HG02798 (cell line): ENCODE measurements around the gene DST.
A peak's percentile ranks its signal among the peaks of the same experiment; 100 is the strongest.
"Not testable (repeated sequence)": the region's sequence is repeated elsewhere in the genome, so short reads cannot be mapped to it uniquely, and the experiment has no call there.

Source experiments
- ATAC-seq: cut with Tn5 transposase; IDR thresholded peaks from one replicate; pipeline ENCODE4 v1.9.1; 2021; ENCODE audit warnings: mild to moderate bottlenecking; ENCODE audit not compliant: unreplicated experiment, poor library complexity

Gene DST

DNA sequence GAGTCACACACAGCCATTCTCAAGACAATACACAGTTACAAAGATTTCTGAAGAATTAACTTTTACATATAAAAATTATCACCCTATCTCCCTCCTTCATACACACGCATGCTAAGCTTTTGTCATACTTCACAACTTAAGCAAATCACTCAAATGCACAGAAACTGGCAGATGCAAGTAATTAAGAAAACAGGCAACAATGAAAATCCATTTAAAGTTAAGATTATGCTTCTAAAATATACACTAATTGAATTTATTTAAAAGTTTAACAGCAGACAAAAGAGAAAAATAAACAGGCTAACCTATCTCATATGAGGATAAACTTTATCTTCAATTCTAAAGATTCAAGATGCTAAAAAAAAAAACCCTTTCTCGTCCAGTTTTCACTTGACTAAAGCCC is 68.4 kb downstream of the DST start:
- ATAC-seq = no peak

DNA sequence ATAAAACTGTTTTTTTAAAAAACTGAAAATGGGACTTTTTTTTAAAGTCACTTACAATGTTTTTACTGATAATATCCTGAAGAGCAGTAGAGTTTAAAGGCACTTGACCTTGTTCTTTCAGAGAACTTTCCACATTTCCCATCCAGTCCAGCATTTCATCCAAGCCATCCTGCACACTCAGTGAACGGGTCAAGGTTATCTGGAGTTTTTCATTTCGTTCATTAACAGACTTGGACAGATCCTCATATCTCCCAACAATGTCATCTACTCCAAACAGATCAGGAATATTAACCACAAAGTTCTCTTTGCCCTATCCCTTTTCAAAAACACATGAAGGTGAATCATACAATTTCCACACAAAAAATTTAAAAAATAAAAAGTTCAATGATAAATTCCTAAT is 69.1 kb downstream of the DST start:
- ATAC-seq = no peak

DNA sequence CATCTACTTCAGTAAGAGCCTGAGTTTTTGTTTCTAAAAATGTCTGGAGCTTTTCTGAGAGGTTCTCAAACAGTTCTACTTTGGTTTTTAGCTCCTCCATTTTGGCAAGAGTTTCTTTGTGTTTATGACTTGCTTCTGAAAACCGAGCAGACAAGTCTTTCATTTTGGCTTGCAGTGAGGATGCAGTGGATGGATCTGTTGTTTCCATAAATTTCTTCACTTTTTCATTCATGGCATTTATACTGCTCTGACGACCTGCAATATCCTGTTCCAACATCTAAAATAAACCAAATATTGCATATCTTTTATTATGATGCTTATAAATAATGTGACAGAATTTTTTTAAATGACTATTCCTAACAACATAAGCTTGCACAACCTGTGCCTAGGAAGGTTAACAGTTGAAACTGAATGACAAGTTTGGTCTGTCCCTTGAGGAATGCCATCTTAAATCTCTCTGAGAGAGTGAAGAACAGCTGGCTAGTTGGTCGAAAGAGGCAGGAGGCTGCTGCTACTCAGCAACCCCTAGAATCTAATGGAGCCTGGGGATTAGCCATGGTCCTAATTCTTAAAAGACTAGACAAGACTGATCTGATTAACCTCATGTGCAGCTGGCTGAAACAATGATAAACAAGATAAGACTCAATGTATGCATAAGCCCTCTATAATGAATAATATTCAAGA is 69.8 kb downstream of the DST start:
- no peak for ATAC-seq

DNA sequence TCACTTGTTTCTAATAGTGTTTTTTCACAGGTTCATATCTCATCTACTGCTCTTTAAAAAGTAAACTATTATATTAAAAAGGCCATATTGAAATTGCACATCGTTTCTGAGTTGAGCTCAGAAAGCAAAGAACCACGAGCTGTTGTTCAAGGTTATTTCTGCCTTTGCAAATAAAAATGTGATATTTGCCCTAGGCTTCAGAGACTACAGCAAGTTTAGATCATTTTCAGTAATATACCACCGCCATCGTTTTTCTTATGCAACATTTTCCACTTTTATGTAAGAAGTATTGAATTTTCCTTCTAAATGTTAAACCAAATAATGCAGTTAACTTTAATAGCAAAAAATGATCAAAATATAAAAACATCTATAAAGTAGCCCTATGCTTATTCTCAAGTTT is 71.1 kb downstream of the DST start:
- ATAC-seq = no peak

DNA sequence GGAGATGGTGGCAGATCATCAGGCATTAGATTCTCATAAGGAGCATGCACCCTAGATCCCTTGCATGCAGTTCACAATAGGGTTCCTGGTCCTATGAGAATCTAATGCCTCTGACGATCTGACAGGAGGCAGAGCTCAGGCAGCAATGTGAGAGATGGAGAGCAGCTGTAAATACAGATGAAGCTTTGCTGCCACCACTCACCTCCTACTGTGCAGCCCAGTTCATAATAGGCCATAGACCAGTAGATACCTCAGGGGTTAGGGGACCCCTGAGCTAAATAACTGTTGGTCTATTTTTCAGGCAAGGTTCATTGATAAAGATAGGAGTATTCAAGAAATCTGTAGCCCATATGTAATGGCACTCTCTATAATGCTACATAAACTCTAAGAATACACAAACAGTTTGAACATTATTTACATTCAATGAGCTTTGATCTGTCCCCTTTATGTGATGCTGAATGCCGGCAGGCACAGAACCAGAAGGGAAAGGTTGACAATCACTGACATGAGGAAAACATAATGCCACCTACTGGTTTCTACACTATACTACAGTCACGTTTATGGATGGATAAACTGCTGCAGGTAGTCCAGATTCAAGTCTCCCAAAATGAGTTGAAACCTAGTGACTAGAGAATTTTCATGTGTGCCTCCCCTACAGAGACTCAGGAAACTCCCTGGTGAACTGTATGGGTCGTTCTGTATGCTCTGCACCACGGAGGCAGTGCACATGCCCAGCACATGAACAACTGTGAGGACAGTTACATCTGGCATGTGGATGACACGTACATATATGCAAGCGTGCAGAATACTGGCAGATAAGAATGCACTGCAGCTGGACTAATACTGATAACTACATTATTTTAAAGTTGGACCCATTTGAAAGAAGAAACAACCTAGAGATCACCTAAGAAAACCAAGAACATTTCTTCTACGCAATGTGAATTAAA is 72.0 kb downstream of the DST start:
- peak; percentile 90 for ATAC-seq

DNA sequence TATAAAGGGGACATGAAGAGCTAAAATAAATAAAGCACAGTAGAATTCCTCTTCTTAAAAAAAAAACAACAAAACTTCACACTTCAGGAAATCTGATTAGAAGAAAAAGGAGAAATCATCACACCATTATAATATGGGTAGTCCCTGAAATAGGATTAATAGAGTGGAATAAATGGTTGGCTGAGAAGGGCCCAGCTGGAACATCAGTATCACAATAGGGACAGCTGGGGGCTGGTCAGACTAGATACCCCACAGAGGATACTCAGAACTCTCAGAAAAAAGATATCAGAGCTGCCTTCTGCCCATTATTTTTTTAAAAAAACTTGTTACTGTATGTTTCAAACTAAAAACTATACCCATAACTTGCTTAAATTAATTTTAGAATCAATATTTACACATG is 75.2 kb downstream of the DST start:
- no peak for ATAC-seq

DNA sequence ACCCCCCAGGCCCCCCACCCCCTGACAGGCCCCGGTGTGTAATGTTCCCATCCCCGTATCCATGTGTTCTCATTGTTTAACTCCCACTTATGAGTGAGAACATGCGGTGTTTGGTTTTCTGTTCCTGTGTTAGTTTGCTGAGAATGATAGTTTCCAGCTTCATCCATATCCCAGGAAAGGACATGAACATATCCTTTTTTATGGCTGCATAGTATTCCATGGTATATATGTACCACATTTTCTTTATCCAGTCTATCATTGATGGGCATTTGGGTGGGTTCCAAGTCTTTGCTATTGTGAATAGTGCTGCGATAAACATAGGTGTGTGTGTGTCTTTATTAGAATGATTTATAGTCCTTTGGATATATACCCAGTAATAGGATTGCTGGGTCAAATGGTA is 80.0 kb downstream of the DST start:
- ATAC-seq = not testable (repeated sequence)

DNA sequence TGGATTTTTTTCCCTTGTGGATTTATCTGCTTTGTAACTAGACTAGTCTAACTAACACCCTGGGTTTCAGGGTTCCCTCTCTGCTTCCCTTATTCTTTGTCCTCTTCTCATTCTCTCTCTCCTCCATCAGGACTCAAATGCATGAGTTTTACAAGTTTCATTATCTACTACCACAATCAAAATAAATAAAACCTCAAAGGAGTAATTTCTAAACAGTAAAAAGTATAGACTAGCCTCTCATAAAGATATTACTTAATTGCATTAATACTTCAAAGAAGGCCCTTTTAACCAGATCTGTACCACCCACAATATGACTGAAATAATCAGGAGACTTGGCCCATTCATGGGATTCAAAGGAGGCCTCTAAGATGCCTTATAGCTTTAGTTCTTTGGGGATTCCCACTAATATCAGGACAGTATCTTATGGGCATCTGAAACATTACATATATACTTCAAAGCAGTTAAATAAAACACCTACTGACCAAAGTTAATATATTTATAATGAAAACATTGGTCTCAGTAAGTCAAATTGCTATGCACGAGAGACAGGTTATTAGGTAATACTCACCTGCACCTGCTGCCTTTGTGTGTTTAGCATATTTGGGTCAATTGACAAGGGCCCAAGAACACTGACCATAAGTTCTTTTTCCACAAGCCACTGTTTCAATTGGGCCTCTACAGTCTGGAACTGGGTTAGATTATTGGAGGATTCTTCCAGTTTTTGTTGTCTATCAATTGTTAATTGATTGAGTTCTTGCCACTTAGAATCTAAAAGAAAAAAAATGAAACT is 85.7 kb downstream of the DST start:
- ATAC-seq = no peak

DNA sequence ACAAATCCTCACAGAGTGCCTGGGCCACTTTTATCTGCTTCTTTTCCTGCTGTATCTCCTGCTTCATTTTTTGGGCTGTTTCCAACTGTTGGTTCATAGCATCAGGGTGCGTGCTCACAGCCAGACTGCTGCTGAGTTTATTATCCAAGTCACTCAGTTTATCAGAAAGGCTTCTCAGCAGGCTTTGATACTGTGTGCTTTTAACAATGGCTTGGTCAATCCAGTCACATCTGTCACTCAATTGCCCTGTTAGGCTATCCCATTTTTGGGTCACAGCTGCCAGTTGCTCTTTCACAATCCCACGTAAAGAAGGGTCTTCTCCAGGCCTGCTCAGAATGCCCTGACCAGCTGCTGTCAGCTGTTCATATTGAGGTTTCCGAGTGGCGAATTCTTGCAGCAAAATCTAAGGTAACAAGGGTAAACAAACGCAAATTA is 87.2 kb downstream of the DST start:
- ATAC-seq = no peak

DNA sequence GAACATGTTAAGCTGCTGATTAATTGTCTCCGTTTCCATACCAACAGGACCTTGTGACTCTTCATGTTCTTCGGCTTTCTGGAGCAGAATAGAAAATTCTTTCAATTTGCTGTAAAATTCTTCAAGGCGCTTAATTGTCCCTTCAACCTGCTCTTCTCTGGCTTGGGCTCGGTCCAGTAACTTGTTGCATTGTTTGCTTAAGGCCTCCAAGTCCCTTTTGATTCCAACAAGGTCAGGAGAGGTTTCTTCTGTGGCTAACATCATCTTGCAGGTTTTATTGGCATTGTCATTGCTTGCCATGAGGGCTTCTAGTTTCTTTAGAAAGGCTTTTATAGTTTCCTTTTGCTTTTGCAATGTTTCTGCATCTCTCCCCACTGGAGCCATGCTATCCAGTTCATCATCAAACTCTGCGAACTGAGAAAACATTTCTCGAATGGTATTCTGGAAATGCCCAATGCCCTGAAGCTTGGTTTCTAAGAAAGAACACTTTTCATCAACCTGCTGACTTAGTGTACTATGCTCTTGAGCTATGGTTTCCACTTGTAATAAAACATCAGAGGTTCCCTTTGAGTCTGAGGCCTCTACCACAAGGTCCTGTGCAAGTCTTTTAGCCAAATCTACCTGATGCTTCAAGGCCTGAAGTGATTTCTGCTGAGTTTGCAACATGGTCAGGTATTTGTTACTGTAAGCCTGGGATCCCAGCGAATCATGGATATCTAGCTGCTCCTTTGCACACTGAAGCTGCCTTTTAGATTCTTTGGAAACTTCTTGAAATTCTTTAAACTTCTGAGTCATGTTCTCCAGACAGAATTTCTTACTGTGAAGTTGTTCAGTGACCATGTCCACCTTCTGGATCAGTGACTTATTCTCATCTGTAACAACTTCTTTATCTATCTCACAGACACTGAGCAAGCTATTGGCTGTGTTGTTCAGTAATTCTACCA is 90.2 kb downstream of the DST start:
- ATAC-seq = no peak

DNA sequence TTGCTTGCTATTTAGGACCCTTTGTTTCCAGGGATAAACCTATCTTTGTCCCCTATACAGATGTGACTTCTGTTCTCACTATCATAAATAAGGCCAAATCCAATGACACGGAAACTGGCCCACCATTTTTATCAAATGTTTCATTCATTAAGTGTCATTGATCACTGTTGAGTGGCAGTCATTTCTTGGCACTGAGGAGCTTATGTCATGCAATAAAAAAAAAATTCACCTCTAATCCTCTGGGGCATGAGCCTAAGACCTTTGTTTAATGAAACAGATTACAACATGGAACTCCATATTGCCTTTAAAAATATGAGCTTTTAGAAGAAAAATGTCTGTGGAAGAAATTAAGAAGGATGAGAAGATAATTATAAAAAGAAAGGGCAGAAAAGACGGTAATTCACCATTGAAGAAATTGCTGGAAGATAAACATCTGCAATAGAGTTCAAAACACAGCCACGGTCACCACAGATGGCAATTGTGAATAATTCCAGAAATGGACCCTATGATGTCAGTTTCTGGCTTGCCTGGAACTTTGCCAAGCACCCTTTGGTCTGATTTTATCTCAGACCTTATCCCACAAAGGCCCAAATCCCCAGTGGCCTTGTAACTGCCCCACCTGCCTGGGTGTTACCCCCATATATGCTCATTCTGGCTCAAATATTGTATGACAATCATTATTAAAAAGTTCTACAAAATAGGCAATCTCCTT is 91.1 kb downstream of the DST start:
- no peak for ATAC-seq

DNA sequence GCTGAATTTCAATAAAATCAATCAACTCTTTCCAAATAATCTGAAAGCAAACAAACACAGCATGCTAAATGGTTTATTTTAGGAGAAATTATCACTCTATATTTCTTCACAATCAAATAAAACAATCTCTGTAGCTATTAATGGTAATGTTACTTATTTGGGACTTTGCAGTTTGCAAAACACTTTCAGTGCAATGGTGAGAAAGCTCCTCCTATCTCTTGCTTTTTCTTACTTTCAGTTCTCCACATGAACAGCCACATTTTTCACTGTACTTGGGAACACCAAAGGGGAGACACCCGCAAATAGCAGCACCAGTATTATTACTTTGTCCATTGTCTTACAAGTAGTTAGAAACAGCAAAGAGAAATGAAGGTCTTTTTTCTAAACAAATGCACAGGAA is 92.4 kb downstream of the DST start:
- ATAC-seq = no peak

DNA sequence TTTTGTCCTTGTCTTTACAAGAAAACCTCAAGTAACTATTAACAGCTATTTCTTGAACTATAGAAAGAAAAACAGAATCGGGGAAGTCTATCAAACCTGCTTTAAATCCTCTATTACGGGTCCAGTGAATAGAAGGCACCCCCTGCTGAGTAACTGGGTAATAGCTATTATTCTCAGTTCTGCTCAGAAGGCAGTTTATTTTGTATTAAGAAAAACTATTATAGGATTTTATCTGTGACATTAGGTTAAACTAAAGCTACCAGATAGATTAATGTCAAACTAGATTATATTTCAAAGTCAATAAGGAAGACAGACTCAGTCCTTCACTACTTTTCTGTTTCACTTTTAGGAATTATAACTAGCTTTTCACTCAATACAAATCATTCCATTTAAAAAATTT is 93.7 kb downstream of the DST start:
- ATAC-seq = peak; percentile 46

DNA sequence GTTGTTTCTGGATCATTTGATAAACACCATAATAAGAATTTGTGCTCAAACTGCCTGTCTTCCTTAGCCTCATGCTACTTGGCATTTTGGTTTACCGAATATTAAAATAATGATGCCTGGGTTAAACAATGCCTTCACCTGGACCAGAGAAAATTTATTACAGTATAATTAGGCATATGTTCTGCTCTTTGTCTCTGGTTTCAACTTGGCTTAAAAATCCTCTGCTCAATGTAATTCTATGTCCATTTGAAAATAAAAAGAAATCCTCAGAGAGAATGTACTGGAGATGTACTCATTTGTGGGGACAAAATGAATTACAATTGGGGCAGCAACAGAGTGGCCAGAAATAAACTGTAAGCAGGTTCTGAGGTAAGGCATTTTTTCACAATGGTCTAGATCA is 95.0 kb downstream of the DST start:
- ATAC-seq = no peak

DNA sequence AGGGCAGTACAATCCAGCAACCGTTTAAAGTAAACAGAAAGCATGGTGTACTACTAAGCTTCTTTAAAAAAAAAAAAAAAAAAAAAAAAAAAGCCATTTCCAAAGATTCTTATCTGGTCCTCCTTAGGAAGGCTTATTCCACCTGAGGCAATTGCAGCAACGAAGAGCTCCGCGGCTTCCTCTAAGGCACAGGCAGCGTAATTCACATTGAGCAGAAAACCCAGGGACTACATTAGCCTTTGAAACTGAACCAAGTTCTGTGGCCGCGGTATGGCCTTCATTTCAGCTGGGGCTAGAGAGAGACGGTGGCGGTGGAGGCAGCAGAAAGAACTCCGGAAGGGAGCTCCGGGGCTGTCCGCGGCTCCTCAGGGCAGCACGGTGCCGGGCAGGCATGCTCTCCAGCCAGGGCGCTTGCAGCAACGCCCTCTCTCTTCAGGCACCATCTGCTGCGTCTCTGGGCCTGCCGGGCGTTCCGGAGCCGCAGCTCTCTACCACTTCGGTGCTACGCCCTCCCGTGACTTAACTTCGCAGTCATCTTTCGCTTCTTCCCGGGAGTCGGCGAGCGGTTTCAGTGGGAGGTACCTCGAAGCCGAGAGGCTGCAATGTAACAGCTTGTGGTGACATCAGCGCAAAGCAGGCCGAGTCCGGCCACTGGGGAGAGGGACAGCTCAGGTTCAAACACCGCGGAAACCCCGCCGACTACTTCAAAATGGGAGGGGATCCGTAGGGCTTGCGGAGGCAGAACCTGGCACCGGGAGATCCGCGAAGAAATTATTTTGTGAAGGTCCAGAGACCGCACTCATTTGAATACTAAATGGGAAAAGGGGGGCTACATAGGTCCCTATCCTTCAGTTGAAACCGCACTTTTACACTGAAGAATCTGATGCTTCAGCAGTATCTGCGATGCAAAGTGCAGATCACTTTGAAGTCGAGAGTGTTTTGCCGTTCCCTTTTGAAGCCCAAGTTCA is 100.0 kb downstream of the DST start:
- ATAC-seq = peak; percentile 94

DNA sequence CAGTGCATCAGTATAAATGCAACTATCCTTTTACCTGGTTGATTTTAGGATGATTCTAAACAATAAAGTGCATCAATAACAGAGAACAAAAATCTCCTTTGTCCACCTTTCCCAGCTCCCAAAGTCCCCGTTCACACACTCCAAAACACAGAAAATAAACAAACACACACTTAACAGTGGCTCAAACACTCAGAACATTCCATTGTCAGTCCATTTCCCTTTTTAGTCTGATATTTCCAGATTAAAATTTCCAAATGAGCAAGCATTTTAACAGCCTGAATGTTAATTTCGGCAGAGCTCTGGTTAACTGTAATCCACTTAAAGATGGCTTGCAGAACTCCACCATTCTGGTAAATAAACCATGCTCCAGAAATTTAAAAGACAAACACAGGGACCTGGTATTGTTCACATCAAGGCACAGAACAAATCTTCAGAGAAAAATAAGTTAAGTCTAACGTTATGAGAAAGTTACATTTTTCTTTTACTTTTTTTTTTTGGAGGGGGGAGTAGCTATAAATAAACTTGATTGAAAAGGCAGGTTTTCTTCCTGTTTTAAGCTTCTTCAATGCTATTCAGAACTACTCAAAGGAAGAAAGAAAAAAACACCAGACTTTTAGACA is 100.8 kb downstream of the DST start:
- ATAC-seq = no peak

DNA sequence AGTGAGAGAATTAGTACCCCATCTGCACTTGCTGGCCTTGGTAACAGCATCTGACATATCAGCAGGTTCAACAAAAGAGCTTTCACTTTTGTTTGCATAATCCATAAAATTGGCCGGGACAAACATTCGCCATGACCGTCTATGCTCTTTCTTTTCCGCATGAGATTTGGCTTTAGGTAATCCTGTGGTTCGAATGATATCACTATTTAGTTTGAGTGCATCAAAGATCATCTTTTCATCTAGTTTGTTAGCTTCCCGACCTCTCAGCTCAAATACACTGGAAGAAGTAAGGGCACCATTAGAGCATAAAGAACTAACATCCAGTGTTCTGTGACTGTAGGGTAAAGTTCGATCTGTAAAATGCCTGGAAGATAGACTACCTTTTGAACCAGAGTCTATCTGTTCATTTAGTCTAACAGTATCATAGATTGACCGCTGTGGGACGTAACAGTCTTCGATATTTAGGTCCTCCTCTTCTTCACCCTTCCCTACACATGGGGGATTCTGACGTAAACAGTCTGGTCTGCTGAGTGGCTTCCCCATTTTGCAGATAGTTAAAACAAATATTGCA is 101.6 kb downstream of the DST start:
- no peak for ATAC-seq
